ENCODE data around the gene FBXL22.

- TF ChIP-seq POLR2AphosphoS5 (IDR thresholded peaks at IDR 0.05; ENCODE audit: low read depth, low read length): no peak
- TF ChIP-seq, protein P1, sequence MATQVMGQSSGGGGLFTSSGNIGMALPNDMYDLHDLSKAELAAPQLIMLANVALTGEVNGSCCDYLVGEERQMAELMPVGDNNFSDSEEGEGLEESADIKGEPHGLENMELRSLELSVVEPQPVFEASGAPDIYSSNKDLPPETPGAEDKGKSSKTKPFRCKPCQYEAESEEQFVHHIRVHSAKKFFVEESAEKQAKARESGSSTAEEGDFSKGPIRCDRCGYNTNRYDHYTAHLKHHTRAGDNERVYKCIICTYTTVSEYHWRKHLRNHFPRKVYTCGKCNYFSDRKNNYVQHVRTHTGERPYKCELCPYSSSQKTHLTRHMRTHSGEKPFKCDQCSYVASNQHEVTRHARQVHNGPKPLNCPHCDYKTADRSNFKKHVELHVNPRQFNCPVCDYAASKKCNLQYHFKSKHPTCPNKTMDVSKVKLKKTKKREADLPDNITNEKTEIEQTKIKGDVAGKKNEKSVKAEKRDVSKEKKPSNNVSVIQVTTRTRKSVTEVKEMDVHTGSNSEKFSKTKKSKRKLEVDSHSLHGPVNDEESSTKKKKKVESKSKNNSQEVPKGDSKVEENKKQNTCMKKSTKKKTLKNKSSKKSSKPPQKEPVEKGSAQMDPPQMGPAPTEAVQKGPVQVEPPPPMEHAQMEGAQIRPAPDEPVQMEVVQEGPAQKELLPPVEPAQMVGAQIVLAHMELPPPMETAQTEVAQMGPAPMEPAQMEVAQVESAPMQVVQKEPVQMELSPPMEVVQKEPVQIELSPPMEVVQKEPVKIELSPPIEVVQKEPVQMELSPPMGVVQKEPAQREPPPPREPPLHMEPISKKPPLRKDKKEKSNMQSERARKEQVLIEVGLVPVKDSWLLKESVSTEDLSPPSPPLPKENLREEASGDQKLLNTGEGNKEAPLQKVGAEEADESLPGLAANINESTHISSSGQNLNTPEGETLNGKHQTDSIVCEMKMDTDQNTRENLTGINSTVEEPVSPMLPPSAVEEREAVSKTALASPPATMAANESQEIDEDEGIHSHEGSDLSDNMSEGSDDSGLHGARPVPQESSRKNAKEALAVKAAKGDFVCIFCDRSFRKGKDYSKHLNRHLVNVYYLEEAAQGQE (IDR thresholded peaks at IDR 0.05; ENCODE audit: insufficient read depth in 1 of 2, low read depth in 2 of 2, low read length in 2 of 2): no peak
- no peak for TF ChIP-seq TAF1 (IDR thresholded peaks at IDR 0.05; ENCODE audit: borderline replicate concordance, insufficient read depth, low read length)
- no peak for TF ChIP-seq SIN3A (IDR thresholded peaks at IDR 0.05; ENCODE audit: borderline replicate concordance, insufficient read depth, low read length)
Observed at GRCh38 chr15:63610209-63610841, 13.1 kb downstream of the FBXL22 start.

Data from PFSK-1 (cell line).